HG02588 (cell line): Measurements from ENCODE around the gene NOS2.
"Not testable (repeated sequence)": the region's sequence is repeated elsewhere in the genome, so short reads cannot be mapped to it uniquely, and the experiment has no call there.

Source experiments
- ATAC-seq: cut with Tn5 transposase; IDR thresholded peaks from one replicate; pipeline ENCODE4 v1.9.1; 2021; ENCODE audit warnings: mild to moderate bottlenecking, moderate library complexity; ENCODE audit not compliant: unreplicated experiment

NOS2 gene

DNA sequence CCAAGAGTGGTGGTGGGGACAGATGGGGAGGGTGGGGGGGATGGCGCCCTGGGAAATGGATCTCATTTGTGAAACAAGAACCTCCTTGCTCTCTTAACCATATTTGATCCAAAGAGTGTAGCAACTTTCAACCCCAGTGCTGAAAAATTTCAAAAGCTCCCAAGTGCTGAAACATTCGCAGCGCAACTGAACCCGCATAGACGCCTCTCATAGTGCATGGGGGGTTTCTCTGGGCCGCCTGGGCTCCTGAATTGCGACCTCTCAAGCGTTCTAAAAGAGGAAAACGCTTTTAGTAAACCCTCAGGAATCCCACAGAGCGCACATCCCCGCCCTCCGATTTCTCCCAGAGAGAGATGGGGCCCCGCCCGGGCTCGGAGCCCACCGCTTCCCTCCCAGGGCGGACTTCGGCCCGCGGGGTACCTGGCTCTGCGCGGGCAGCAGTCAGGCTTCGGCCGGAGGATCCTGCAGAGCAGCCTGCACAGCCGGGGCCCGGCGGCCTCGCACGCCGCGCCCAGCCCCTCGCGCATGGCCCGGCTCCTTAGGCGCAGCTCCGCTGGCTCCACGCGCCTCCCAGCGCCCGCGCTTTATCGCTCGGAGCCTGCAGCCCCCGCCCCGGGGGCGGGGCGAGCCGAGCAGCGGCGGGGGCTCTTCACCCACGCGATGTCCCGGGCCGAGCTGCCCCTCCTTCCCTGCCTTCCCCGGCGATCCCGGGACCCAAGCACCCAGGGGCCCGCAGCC is 7.0 kb downstream of the NOS2 start:
- ATAC-seq = no peak

DNA sequence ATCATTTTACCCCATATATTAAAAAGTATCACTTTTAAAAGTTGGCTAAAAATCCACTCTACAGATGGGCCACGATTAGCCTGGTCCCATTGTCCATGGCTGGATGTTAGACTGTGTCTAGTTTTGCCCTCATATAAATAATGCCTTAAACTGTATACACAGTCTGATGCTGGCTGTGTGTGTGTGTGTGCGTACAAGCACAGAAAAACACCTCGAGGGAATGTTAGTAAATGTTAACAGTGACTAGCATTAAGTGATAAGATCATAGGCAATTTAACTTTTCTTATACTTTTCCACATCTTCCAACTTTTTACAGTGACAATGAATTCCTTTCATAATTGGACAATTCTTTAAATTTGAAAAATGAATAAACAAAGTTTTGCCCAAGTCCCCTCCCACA is 8.2 kb downstream of the NOS2 start:
- no peak for ATAC-seq

DNA sequence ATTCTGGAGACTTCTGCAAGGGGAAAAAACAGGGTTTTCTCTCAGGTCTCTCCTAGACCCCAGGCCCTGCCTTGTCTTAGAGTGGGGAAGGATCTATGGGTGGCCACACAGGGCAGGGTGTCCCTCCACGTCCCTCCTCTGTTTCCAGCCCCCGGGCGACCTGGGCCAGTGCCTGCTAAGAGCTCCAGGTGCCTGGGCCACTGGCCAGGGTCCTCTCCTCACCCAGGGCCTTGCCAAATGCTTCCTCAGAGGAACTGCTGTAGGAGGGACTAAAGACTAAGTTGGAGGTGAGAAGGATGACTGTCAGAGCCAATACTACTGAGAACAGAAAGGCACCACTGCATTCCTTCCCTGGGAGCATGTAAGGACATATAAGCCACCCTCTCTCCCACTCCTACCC is 11.4 kb downstream of the NOS2 start:
- ATAC-seq = no peak

DNA sequence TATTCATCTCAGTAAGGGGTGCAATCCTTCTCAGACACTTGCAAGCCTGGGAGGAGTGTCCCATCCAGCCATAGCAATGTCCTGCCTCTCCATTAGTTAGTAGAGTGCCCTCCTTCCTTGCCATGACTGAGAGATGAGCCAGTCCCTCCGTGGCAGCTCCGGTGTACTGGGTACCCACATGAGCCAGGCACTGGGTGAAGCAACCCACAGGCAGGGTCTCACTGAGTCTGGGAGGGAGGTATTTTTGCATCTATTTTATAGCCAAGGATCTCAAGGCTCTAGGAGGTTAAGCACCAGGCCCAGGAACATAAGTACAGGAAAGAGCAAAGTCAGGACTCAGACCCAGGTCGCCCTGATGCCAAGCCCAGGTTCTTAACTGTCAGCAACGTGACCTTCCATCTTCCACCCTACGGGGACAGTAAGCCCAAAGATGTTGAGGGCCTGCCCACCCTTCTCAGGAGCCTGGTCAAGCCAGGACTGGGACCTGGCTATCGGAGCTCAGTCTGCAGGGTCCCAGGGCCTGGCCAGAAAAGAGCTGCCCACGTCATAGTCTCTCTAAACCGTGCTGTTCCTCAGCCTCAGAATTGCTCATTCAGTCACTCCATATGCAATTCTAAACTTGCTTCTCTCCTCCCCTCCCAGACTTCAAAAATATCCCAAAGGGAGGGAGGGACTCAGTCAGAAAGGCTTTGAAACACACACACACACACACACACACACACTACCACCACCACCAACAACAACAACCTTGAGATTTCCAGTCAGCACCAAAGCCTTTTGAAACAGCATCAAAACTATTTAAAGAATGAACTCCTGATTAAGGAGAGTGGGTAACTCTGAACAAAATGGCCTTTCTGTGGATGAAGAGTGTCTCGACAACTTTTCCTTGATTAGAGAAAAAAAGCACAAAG is 16.6 kb downstream of the NOS2 start:
- no peak for ATAC-seq

DNA sequence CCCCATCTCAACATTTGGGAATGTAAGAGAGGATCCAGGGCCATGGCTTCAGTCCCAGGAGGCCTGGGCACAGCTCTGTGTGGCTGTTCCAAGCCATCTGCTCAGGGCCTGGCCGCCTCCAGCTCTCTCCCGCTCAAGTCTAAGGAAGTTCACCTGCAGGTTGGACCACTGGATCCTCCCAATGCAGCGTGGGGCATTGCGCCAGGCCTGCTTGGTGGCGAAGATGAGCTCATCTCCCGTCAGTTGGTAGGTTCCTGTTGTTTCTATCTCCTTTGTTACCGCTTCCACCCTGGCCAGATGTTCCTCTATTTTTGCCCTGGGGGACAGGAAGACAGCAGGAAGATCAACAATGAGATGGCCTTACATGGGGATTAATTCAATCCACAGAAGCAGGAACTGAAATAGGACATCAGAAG is 17.5 kb downstream of the NOS2 start:
- no peak for ATAC-seq

DNA sequence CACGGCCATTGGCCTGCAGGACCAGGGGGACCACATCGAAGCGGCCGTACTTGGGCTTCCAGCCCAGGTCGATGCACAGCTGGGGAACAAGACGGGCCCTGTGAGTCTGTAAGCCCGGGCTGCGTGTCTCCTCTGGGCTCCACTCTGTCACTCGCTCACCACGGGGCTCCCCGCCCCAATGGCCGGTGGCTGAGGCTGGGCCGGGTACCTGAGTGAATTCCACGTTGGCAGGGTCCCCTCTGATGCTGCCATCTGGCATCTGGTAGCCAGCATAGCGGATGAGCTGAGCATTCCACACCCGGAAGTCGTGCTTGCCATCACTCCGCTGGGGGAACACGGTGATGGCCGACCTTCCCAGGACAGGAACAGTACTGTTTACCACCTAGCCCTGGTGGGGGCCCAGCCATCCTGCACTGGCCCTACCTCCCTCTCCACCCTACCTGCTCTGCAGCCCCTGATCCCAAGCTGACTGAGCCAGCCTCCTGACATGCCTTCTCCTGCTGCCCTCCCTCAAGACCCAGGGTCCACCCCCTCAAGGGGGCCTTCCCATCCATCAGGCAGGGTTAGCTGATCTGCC is 19.4 kb downstream of the NOS2 start:
- ATAC-seq = no peak

DNA sequence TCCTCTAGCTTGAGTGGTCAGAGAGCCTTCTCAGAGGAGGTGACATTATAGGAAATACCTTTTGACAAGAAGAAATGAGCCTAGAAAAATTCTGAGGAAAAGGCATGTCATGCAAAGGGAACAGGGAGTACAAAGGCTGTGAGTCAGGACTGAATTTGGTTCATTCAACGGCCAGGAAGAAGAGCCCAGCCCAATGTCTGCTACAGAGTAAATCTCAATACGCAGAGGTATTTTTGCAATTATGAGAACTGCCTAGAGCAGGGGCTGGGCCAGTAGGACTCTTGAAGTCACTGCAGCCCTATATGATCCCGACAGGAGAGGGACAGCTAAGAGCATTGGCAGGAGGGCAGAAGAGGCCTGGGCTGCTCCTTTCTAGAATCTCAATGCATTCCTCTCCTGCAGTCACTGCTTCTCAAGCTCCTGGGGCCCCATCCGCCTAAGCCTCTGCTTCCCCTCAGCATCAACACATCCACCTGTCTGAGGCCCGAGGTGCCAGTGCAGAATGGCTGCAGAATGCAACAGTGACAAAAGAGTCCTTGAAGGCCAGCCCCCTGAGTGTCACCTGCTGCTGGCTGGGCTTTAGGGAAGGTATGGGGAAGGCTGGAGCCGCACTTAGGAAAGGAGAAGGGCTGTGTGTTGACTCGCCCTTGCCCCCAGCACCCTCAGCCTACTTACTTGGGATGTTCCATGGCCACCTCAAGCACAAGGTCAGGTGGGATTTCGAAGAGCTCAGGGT is 20.1 kb downstream of the NOS2 start:
- no peak for ATAC-seq

DNA sequence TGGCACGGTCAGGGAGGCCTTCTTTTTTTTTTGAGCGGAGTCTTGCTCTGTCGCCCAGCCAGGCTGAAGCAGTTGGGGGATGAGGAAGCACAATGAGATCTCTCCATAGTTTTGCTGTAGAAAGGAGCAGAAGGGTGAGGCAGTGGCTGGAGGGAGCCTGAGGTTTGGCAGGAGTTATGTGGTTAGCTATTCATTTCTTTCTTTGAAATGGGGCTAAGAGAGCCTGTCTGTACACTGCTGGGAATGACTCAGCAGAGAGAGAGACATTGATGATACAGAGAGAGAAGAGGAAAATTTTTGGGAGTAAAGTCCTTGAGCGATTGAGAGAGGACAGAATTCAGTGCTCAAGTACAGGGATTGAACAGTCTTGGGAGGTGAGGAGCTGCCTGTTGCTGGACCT is 22.1 kb downstream of the NOS2 start:
- no peak for ATAC-seq

DNA sequence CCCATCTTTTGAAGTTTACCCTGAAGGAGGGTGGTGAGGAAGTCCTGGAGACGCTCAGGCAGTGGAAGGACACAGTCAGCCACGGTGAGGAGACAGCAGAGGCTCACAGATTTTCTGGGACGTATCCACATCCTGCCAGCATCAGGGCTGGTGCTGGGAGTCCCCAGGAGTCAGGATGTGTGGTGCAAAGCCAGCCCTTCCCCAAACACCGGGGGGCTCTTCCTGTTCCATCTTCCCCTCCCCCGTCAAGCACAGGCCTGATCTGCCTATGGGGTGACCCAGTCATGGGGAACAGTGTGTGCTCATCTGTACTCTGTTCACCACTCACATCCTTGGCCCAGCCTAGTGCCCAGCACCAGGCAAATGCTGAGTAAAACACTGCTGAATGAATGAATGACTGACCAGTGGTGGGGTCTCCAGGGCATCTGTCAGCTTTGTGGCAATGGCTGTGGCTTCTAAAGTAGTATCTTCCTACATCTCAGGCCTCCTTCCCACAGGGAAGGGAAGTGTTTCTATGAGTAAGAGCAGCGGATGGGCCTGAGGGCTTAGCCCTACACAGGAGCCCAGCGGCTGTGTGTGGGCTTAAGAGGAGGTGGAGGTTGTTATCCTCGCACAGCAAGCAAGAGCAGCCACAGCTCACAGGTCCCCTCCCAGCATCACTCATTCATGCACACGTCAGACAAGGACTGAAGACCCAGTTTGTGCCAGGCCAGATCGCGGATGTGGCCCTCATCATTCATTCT is 23.3 kb downstream of the NOS2 start:
- no peak for ATAC-seq

DNA sequence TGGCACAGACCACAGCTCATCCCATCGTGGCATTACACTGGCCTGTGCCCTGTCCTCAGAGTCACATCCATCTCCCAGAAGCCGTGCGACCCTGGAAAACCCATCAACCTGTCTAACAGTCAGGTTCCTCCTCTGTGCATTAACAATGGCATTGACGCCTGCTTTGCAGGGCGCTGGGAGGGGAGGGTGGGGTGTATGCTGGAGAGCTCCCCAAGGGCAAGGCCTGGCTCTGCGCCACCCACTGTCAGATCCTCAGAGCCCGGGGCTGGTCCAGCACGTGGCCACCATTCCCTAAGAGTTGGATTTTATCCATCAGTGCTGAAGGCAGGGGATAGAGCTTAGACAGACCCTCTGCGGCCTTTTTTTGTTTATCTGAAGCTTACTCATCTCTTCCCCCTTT is 28.7 kb downstream of the NOS2 start:
- no peak for ATAC-seq

DNA sequence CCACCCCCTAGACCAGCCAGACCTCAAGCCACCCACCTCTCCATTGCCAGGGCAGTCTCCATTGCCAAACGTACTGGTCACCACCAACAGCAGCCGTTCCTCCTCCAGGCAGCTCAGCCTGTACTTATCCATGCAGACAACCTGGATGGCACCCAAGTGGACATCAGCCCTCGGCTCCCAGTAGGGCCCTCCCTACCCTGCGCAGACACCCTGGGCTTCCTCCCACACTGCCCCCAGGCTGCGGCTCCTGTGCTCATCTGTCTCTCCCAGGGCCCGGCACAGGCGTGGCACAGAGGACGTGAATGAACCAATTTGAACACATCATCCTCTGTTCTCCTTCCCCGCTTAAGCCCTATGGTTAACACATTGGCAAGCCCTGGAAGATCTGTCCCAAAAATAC is 29.5 kb downstream of the NOS2 start:
- no peak for ATAC-seq

DNA sequence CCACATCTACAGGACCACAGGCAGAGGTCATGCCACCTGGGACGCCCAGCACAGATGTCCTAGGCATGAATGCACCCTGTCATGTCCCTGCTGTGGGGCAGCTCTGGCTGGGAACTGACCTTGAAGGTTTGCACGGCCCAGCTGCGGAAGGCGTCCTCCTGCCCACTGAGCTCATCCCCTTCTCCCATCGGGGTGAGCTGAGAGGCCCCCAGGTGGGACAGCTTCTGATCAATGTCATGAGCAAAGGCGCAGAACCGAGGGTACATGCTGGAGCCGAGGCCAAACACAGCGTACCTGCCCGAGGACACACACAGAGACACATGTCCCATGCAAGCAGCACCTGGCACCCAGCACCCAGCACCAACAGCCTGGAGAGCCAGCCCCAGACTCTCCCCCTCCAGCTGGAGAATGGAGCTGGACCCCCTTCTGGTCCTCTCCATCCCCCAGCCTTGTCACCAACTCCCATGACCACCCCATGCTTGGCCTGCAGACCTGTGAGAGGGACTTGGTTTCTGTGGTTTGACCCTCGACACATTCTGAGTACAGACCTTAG is 31.4 kb downstream of the NOS2 start:
- ATAC-seq = no peak

DNA sequence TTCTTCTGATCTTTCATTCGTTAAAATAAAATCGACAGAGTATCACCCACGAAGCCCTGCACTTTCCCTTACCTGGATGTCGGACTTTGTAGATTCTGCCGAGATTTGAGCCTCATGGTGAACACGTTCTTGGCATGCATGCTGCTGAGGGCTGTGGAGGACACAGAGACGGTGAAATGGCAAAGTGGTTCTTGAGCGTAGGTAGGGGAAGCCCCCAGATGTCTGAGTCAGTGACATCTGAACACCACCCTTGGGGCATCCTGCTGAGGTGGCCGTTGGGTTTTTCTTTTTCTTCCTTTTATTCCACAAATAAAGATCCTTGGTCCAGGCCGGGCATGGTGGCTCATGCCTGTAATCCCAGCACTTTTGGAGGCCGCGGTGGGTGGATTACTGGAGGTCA is 33.9 kb downstream of the NOS2 start:
- ATAC-seq = no peak

DNA sequence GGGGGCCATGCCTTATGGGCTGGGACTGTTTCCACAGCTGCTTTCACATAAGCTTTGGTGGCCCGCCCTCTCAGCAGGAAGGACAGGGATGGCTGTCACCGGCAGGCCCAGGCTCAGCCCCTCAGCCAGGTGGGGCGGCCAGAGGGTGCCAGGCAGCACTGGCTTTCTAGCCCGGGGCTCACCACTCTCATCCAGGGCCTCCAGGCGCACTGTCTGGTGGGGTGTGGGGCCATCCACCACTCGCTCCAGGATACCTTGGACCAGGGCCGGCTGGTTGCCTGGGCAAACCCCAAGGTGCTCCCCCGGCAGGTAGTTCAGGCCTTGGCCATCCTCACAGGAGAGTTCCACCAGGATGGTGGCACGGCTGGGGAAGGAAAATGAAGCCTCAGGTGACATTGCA is 35.0 kb downstream of the NOS2 start:
- ATAC-seq = no peak

DNA sequence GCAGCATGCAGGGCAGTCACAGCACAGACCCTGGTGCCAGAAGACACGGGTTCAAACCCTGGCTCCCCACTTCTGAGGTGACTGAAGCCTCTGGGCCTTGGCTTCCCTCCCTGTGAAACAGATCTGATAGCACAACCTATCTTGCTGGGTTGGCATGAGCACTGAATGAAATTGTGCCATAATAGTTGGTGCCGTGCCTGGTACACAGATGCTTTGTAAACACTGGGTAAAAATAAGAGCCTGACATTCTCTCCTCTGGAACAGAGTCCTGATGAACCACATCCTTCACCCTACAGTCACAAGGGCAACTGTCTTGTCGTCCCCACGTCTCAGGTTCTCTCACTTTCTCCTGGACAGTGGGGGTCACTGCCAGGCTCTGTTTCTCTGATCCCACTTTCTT is 35.7 kb downstream of the NOS2 start:
- no peak for ATAC-seq

DNA sequence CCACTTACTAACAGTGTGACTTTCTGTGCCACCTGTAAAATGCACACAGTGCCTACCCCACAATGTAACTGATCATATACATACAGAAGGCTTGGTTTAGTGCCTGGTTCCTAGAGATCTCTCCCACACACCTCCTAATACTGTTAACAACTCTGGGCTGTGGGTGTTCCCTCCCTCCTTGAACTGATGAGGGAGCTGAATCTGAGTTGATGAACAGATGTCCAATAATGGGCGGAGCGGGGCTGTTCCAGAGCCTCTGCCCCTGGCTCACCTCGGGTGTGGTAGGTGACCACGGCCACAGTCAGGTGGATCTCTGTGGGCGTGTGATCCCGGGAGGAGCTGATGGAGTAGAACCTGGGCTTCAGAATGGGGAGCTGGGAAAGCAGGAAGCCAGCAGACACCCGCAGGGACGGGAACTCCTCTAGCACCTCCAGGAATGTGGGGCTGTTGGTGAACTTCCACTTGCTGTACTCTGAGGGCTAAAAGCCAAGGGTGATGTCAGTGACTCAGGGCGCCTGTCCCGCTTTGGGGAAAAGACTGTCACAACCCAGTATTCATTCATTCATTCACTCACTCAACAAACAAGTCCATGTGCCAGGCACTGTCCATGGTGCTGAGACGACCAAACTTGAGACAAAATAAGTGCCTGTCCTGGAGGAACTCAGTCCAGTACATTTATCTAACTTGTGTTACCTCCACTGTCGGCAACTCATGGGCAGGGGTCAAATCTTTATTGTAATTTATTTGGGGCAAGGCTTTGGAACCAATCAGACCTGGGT is 37.6 kb downstream of the NOS2 start:
- no peak for ATAC-seq

DNA sequence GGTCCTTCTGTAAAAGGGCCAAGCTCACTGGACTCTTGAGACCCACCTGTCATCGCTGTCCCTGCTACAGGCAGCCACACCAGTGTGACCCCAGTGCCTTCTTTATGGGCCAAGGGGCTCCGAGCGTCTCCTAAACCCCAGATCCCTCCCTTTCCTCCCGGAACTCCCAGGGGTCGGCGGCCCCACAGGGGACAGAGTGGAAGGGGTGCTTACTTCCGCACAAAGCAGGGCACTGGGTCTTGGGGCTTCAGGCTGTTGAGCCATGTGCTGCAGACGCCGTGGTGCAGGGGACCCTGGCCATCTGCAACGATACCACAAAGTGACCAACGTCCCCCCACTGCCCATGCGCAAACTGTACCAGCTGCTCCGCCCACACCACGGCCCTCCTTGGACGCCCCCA is 39.4 kb downstream of the NOS2 start:
- not testable (repeated sequence) for ATAC-seq

DNA sequence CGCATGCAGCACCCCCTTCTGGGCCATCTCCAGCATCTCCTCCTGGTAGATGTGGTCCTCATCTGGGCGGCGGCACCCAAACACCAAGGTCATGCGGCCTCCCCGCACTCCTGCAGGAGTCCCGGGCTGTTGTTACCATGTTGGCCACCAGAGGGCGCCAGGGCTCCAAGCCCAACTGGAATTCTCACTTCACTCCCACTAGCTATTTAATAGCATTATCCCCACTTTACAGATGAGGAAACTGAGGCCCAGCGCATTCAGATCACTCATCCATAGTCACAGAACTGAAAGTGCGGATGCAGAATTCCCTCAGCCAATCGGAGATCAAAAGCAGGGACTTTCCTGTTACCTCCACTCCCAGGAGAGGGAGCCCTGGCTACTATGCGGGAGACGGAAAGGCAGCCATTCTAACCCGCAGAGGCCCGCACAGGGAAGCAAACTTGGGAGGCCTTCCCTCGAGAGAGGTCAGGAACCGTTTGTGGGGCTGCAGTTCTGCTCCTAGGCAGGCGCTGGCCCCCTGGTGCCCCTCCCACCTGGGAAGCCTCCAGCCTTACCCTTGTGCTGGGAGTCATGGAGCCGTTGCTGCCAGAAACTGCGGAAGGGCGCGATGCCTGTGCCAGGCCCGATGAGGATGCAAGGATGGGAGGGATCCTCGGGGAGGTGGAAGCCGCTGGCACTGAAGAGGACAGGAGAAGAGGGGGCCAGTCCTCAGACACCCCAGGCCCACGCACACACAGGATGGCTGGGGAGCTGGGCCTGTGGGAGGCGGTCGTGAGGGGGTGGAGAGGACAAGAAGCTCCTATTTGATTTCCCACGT is 40.1 kb downstream of the NOS2 start:
- ATAC-seq = no peak

DNA sequence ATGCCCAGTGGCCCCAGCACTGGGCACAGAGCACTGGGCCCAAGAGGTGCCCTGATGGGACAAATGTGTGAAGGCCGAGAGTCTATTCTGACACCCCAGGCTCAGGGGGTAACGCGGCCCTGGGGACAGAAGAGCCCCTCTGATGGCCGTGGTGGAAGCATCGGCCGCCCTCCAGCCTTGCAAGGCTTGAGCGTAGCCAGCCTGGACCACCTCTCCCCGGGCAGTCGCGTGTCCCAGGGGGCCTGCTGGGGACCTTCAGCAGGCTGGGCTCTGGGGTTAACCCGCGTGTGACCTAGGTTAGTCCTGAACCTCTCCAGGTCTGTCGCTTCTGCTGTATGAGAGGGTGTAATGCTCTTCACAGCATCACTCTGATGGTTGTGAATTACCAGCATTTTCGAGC is 40.8 kb downstream of the NOS2 start:
- ATAC-seq = no peak
